Glutamatergic neuron (in vitro differentiated cells): Measurements from ENCODE around the gene GALNT12. TPM values are rescaled to one million over a fixed set of nuclear protein-coding genes. Genes with fewer than 3 reads are reported as not detected.

Source experiments
- DNase-seq: peaks from one replicate; pipeline ENCODE4 v3.0.0; 2022
- H3K27ac Mint-ChIP-seq: one replicate; pipeline ENCODE4 v1.8.0; 2020; ENCODE audit warnings: mild to moderate bottlenecking, mixed read lengths, inconsistent platforms; ENCODE audit not compliant: unreplicated experiment
- H3K27me3 Mint-ChIP-seq: one replicate; pipeline ENCODE4 v1.8.0; 2020; ENCODE audit warnings: mild to moderate bottlenecking, moderate library complexity, mixed read lengths, inconsistent platforms; ENCODE audit not compliant: unreplicated experiment
- H3K36me3 Mint-ChIP-seq: one replicate; pipeline ENCODE4 v1.8.0; 2020; ENCODE audit warnings: mild to moderate bottlenecking, mixed read lengths, inconsistent platforms; ENCODE audit not compliant: unreplicated experiment
- H3K4me1 Mint-ChIP-seq: one replicate; pipeline ENCODE4 v1.8.0; 2020; ENCODE audit warnings: mild to moderate bottlenecking, low read depth, mixed read lengths, inconsistent platforms; ENCODE audit not compliant: unreplicated experiment
- H3K4me3 Mint-ChIP-seq: one replicate; pipeline ENCODE4 v1.8.0; 2020; ENCODE audit warnings: mild to moderate bottlenecking, mixed read lengths, inconsistent platforms; ENCODE audit not compliant: unreplicated experiment
- H3K9me3 Mint-ChIP-seq: one replicate; pipeline ENCODE4 v1.8.0; 2020; ENCODE audit warnings: mild to moderate bottlenecking, moderate library complexity, mixed read lengths, inconsistent platforms; ENCODE audit not compliant: unreplicated experiment
- CTCF ChIP-seq: fragments of 200-600 bp; sonication (generic); IDR thresholded peaks from one replicate; pipeline ENCODE4 v1.5.0; 2021; ENCODE audit not compliant: partially characterized antibody, unreplicated experiment
- total RNA-seq: library from RNA; stranded (reverse); fragmentation: NEBNext Ultra II Directional; extraction: Animal tissue kit (Norgen Biotek cat#: 25700); gene quantifications from one replicate; pipeline ENCODE4 v1.2.1, GENCODE V29; 2021; ENCODE audit not compliant: unreplicated experiment

Gene GALNT12
- total RNA-seq, 1 donor from 2014 or later, result 2.7 TPM

GRCh38 chr9:98885575-98886295, 78.3 kb downstream of the GALNT12 start:
- TF ChIP-seq CTCF, result no peak
- peaks cover 11% of the 10 kb centered on the region for H3K4me1 Mint-ChIP-seq
- no peaks in the 10 kb centered on the region for H3K9me3 Mint-ChIP-seq
- H3K36me3 Mint-ChIP-seq, result no peaks in the 10 kb centered on the region
- H3K27me3 Mint-ChIP-seq, result peaks cover 4% of the 10 kb centered on the region
- no peak overlapping the region for H3K27ac Mint-ChIP-seq
- no peak for DNase-seq
- H3K4me3 Mint-ChIP-seq, result no peak overlapping the region

GRCh38 chr9:98886691-98887229, 79.3 kb downstream of the GALNT12 start:
- peak overlapping the region; percentile 35 for H3K27ac Mint-ChIP-seq
- no peaks in the 10 kb centered on the region for H3K9me3 Mint-ChIP-seq
- H3K4me3 Mint-ChIP-seq, result no peak overlapping the region
- peaks cover 4% of the 10 kb centered on the region for H3K27me3 Mint-ChIP-seq
- DNase-seq, result no peak
- no peak for TF ChIP-seq CTCF
- peaks cover 11% of the 10 kb centered on the region for H3K4me1 Mint-ChIP-seq
- H3K36me3 Mint-ChIP-seq, result no peaks in the 10 kb centered on the region

GRCh38 chr9:98887918-98888510, 80.5 kb downstream of the GALNT12 start:
- no peak overlapping the region for H3K4me3 Mint-ChIP-seq
- H3K36me3 Mint-ChIP-seq, result no peaks in the 10 kb centered on the region
- DNase-seq, result no peak
- H3K4me1 Mint-ChIP-seq, result peaks cover 11% of the 10 kb centered on the region
- no peak overlapping the region for H3K27ac Mint-ChIP-seq
- no peak for TF ChIP-seq CTCF
- peaks cover 1% of the 10 kb centered on the region for H3K27me3 Mint-ChIP-seq
- no peaks in the 10 kb centered on the region for H3K9me3 Mint-ChIP-seq

GRCh38 chr9:98888801-98889421, 81.4 kb downstream of the GALNT12 start:
- DNase-seq, result no peak
- H3K27ac Mint-ChIP-seq, result no peak overlapping the region
- peaks cover 11% of the 10 kb centered on the region for H3K4me1 Mint-ChIP-seq
- H3K36me3 Mint-ChIP-seq, result no peaks in the 10 kb centered on the region
- H3K9me3 Mint-ChIP-seq, result peaks cover under 1% of the 10 kb centered on the region
- H3K27me3 Mint-ChIP-seq, result peaks cover 1% of the 10 kb centered on the region
- TF ChIP-seq CTCF, result no peak
- no peak overlapping the region for H3K4me3 Mint-ChIP-seq

- no peak overlapping the region for H3K4me3 Mint-ChIP-seq
- DNase-seq, result no peak
- H3K36me3 Mint-ChIP-seq, result no peaks in the 10 kb centered on the region
- H3K27me3 Mint-ChIP-seq, result no peaks in the 10 kb centered on the region
- no peak for TF ChIP-seq CTCF
- peaks cover 16% of the 10 kb centered on the region for H3K4me1 Mint-ChIP-seq
- no peak overlapping the region for H3K27ac Mint-ChIP-seq
- H3K9me3 Mint-ChIP-seq, result peaks cover 2% of the 10 kb centered on the region
Measured at GRCh38 chr9:98890256-98890655, 82.8 kb downstream of the GALNT12 start.
